Measurements from ENCODE around the gene MAN2A1.

DNA sequence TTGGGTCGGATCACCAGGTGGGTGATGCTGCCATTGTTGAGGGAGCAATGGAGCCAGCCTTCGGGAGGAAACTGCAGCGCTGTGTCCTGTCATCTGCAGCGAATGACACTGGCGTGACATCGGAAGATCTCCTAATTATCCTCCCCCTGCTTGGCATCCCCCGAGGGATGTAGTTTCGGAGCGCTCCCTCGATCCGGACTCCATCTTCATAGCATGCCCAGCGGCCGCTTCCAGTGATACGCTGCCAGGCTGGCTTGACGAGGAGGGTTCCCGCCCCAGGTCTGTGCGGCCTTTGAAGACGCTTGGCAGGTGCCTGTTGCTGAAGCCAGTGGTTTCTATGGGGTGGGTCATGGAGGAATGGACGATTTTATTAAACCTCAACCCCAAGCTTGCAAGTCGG lies 194.9 kb downstream of the MAN2A1 start:
- TF ChIP-seq CTCF (IDR thresholded peaks at IDR 0.05; ENCODE audit: poor library complexity, severe bottlenecking): no peak
- no peak for TF ChIP-seq EZH2 (IDR thresholded peaks at IDR 0.05; ENCODE audit: borderline replicate concordance, insufficient read depth, low read length, poor library complexity, severe bottlenecking)
- TF ChIP-seq TAF1 (IDR thresholded peaks at IDR 0.05; ENCODE audit: low read depth): no peak
- no peak for TF ChIP-seq POLR2AphosphoS5 (IDR thresholded peaks at IDR 0.05)
- no peak for TF ChIP-seq REST (IDR thresholded peaks at IDR 0.05; ENCODE audit: borderline replicate concordance)
- no peak for TF ChIP-seq RAD21 (conservative IDR thresholded peaks at IDR 0.05)
- TF ChIP-seq SMC3 (conservative IDR thresholded peaks at IDR 0.05; ENCODE audit: poor library complexity): no peak
- no peak for TF ChIP-seq EP300 (conservative IDR thresholded peaks at IDR 0.05; ENCODE audit: poor library complexity, severe bottlenecking)
- no peak for TF ChIP-seq MXI1 (conservative IDR thresholded peaks at IDR 0.05; ENCODE audit: poor library complexity, severe bottlenecking)

Measured in neural cell (in vitro differentiated cells).